Psoas muscle (tissue), 8 donors: ENCODE data around the gene AP3B1. TPM values are rescaled to one million over a fixed set of nuclear protein-coding genes. Genes with fewer than 3 reads are reported as not detected.

Experiments
- ATAC-seq, 4 donors: fragments of 200-7000 bp; cut with Tn5 transposase; one replicate each; pipeline ENCODE4 v1.9.1; 2020; ENCODE audit warnings: moderate library complexity in 3 of 4, mild to moderate bottlenecking in 2 of 4
- DNase-seq, 2 donors: peaks; one replicate each; pipeline ENCODE4 v3.0.0-alpha.2; 2020
- H3K27ac ChIP-seq: fragments of 200-600 bp; one replicate; pipeline ENCODE4 v1.8.0; 2022
- H3K27me3 ChIP-seq, 3 donors: fragments of 200-600 bp in 1 of 3; one replicate each; pipeline versions ENCODE4 v1.6.1 to v1.8.0; 2013 to 2022; ENCODE audit warnings: low read length in 2 of 3, mild to moderate bottlenecking in 2 of 3, moderate library complexity in 1 of 3; ENCODE audit not compliant: insufficient read depth in 3 of 3
- H3K36me3 ChIP-seq, 2 donors: fragments of 200-600 bp in 1 of 2; one replicate each; pipeline versions ENCODE4 v1.6.1 to v1.8.0; 2013 to 2022; ENCODE audit warnings: low read depth in 1 of 2, mild to moderate bottlenecking in 1 of 2, moderate library complexity in 1 of 2; ENCODE audit not compliant: insufficient read depth in 1 of 2
- H3K4me1 ChIP-seq: fragments of 200-600 bp; one replicate; pipeline ENCODE4 v1.8.0; 2022
- H3K4me3 ChIP-seq: fragments of 200-600 bp; one replicate; pipeline ENCODE4 v1.8.0; 2022; ENCODE audit warnings: mild to moderate bottlenecking
- H3K9me3 ChIP-seq: fragments of 200-600 bp; one replicate; pipeline ENCODE4 v1.8.0; 2022
- CTCF ChIP-seq: fragments of 200-600 bp; IDR thresholded peaks from one replicate; pipeline ENCODE4 v1.8.0; 2022; ENCODE audit warnings: antibody characterized with exemption
- WGBS, 3 donors: extraction: QIAGEN DNeasy Blood & Tissue Kit; methylation state at CpG; one replicate each; pipeline versions ENCODE4 v1.1.6 to v1.1.7; 2013; 5-methylcytosine and 5-hydroxymethylcytosine counted together
- intact Hi-C, 2 donors: fragments of 100-400 bp; cut with DNase I; formaldehyde crosslinking; loops; one replicate each; pipeline versions ENCODE4 v1.11.0 to v1.14.2; 2022
- polyA plus RNA-seq, 3 donors: library from polyadenylated mRNA; stranded (reverse); fragments of 200-250 nt; gene quantifications; one replicate each; pipeline ENCODE4 v1.2.3, GENCODE V29; 2013
- total RNA-seq, 4 donors: library from RNA; stranded (reverse); fragmentation: NEBNext Ultra II Directional in 2 of 4; extraction: Animal tissue kit (Norgen Biotek cat#: 25700) in 2 of 4; gene quantifications; one replicate each; pipeline versions ENCODE4 v1.2.1 to v1.2.4, GENCODE V29; 2021 to 2023
- donor health status: healthy with polysubstance abuse.
- donor health status: DM: no; HTN: no; CAD: no; lungs with moderate emphysema.
- donor health status: Bipolar disorder and iron deficiency.
- donor health status: healthy.
- donor health status: DM: yes; HTN: yes; CAD: no.
- donor health status: DM: no; HTN: no; CAD: no.
- donor health status: DM: no; HTN: no; CAD: no.
- donor health status: DM: yes; HTN: yes; CAD: no.

Gene AP3B1
- total and polyA plus RNA-seq, 7 donors, result 12.4 to 24.4 (median 15.2) TPM

GRCh38 chr5:78157001-78157400 lies 137.5 kb downstream of the AP3B1 start:
- Histone ChIP-seq H3K4me1 (no peaks in the 10 kb centered on the region), H3K27ac (no peak overlapping the region), H3K4me3 (no peak overlapping the region), H3K36me3 (peaks cover 2 to 44% of the 10 kb centered on the region in 2 donors), H3K9me3 (no peaks in the 10 kb centered on the region), H3K27me3 (no peaks in the 10 kb centered on the region)
- TF ChIP-seq CTCF, result no peak
- 94 to 100% (median 95%) methylated on average over 1 of the region's 1 CpG for WGBS, 3 donors
- ATAC-seq (no peak), DNase-seq (no peak)
- intact Hi-C loops, result no loop called here

- no peaks in the 10 kb centered on the region for H3K4me1 ChIP-seq
- no peak overlapping the region for H3K27ac ChIP-seq
- no peak for TF ChIP-seq CTCF
- no peak for DNase-seq
- 96 to 98% (median 98%) methylated on average over 2 of the region's 3 CpGs for WGBS, 3 donors
- ATAC-seq, result no peak
- intact Hi-C loops, result no loop called here
- H3K27me3 ChIP-seq, result no peaks in the 10 kb centered on the region
- no peak overlapping the region for H3K4me3 ChIP-seq
- peaks cover 2 to 30% of the 10 kb centered on the region in 2 donors for H3K36me3 ChIP-seq
- no peaks in the 10 kb centered on the region for H3K9me3 ChIP-seq
Observed at GRCh38 chr5:78151594-78152271, 142.8 kb downstream of the AP3B1 start.

- no peak overlapping the region for H3K4me3 ChIP-seq
- 63 to 79% (median 77%) methylated on average over 1 of the region's 1 CpG for WGBS, 3 donors
- DNase-seq (no peak), ATAC-seq (no peak)
- no peak for TF ChIP-seq CTCF
- H3K4me1 ChIP-seq, result no peaks in the 10 kb centered on the region
- H3K36me3 ChIP-seq, result peaks cover 0 to 21% of the 10 kb centered on the region in 2 donors
- no peaks in the 10 kb centered on the region for H3K9me3 ChIP-seq
- H3K27ac ChIP-seq, result no peak overlapping the region
- intact Hi-C loops, result no loop called here
- H3K27me3 ChIP-seq, result no peaks in the 10 kb centered on the region
Observed at GRCh38 chr5:78137290-78137689, 157.2 kb downstream of the AP3B1 start.

- ATAC-seq (no peak), DNase-seq (no peak)
- intact Hi-C loops, result no loop called here
- WGBS, 3 donors, result 91 to 99% (median 95%) methylated on average over 1 of the region's 1 CpG
- Histone ChIP-seq H3K4me1 (no peaks in the 10 kb centered on the region), H3K4me3 (no peak overlapping the region), H3K36me3 (peaks cover 0 to 9% of the 10 kb centered on the region in 2 donors), H3K27me3 (no peaks in the 10 kb centered on the region), H3K27ac (no peak overlapping the region), H3K9me3 (no peaks in the 10 kb centered on the region)
- no peak for TF ChIP-seq CTCF
Observed at GRCh38 chr5:78133423-78133822, 161.1 kb downstream of the AP3B1 start.

- WGBS, 3 donors, result 87 to 93% (median 90%) methylated on average over 2 of the region's 2 CpGs
- H3K36me3 ChIP-seq, result peaks cover 0 to 15% of the 10 kb centered on the region in 2 donors
Observed at GRCh38 chr5:78132507-78132906, 162.0 kb downstream of the AP3B1 start.

More at GRCh38 chr5:78132507-78132906, 162.0 kb downstream of the AP3B1 start:
- Histone ChIP-seq H3K4me3 (no peak overlapping the region), H3K9me3 (no peaks in the 10 kb centered on the region), H3K27ac (no peak overlapping the region), H3K4me1 (no peaks in the 10 kb centered on the region), H3K27me3 (no peaks in the 10 kb centered on the region)
- no peak for TF ChIP-seq CTCF
- ATAC-seq (no peak), DNase-seq (no peak)
- intact Hi-C loops, result no loop called here
